CD4-positive, alpha-beta T cell (primary cell): ENCODE results near the gene RAE1. TPM values are rescaled to one million over a fixed set of nuclear protein-coding genes. Genes with fewer than 3 reads are reported as not detected.
A peak's percentile ranks its signal among the peaks of the same experiment; 100 is the strongest.

Source experiments
- ATAC-seq: fragments of 200-7000 bp; cut with Tn5 transposase; one replicate; pipeline ENCODE4 v1.10.0; 2022; ENCODE audit warnings: mild to moderate bottlenecking; ENCODE audit not compliant: poor library complexity
- CTCF ChIA-PET: fragments of 350-600 bp; sonication (Branson Sonifier 250); formaldehyde crosslinking; loops from one replicate; lab custom pipeline; 2021; ENCODE audit warnings: antibody characterized with exemption, inconsistent platforms; lab: Charles Lee
- POLR2A ChIA-PET: fragments of 350-600 bp; sonication (Branson Sonifier 250); formaldehyde crosslinking; loops from one replicate; lab custom pipeline; 2021; ENCODE audit warnings: antibody characterized with exemption, inconsistent platforms; lab: Charles Lee
- DNase-seq, 14 experiments: peaks; one replicate each; pipeline ENCODE4 v3.0.0-alpha.2; 2013 to 2020; ENCODE audit warnings: mixed read lengths in 2 of 14
- H3K27ac ChIP-seq, 2 donors: one replicate each; pipeline versions ENCODE4 v1.5.1 to v1.7.0; 2013; ENCODE audit warnings: low read length in 2 of 2, low read depth in 1 of 2, mild to moderate bottlenecking in 1 of 2
- H3K27me3 ChIP-seq, 2 experiments: 1 replicate in 1 of 2; 2 replicates in 1 of 2; pipeline versions ENCODE4 v1.6.1 to v1.7.0; 2013; ENCODE audit warnings: low read length in 2 of 2, control low read depth in 1 of 2, mild to moderate bottlenecking in 1 of 2, moderate library complexity in 1 of 2; ENCODE audit not compliant: insufficient read depth in 2 of 2, control insufficient read depth in 1 of 2
- H3K36me3 ChIP-seq: one replicate; pipeline ENCODE4 v1.6.1; 2013; ENCODE audit warnings: low read length, control low read depth; ENCODE audit not compliant: insufficient read depth
- H3K4me1 ChIP-seq: one replicate; pipeline ENCODE4 v1.6.1; 2013; ENCODE audit warnings: low read length, control low read depth; ENCODE audit not compliant: insufficient read depth
- H3K4me3 ChIP-seq: one replicate; pipeline ENCODE4 v1.5.1; 2013; ENCODE audit warnings: mild to moderate bottlenecking, low read length, moderate library complexity
- H3K9me3 ChIP-seq, 2 experiments: 1 replicate in 1 of 2; 2 replicates in 1 of 2; pipeline versions ENCODE4 v1.6.1 to v1.7.0; 2013; ENCODE audit warnings: low read length in 2 of 2, mild to moderate bottlenecking in 2 of 2, control low read depth in 1 of 2, moderate library complexity in 1 of 2; ENCODE audit not compliant: control insufficient read depth in 1 of 2, insufficient read depth in 1 of 2
- H3K27ac Mint-ChIP-seq: one replicate; pipeline ENCODE4 v1.8.0; 2020; ENCODE audit warnings: mixed read lengths
- H3K27me3 Mint-ChIP-seq: one replicate; pipeline ENCODE4 v1.8.0; 2021; ENCODE audit warnings: mixed read lengths
- H3K36me3 Mint-ChIP-seq: one replicate; pipeline ENCODE4 v1.8.0; 2021; ENCODE audit warnings: low read depth, mixed read lengths
- H3K4me1 Mint-ChIP-seq: one replicate; pipeline ENCODE4 v1.8.0; 2021; ENCODE audit warnings: low read depth, mixed read lengths
- H3K4me3 Mint-ChIP-seq: one replicate; pipeline ENCODE4 v1.8.0; 2020; ENCODE audit warnings: mild to moderate bottlenecking, mixed read lengths
- H3K9me3 Mint-ChIP-seq: one replicate; pipeline ENCODE4 v1.8.0; 2020; ENCODE audit warnings: mixed read lengths
- CTCF ChIP-seq: fragments of 200-600 bp; IDR thresholded peaks from one replicate; pipeline ENCODE4 v1.8.0; 2022; ENCODE audit warnings: antibody characterized with exemption, mild to moderate bottlenecking
- intact Hi-C, 2 experiments: fragments of 100-400 bp; cut with DNase I in 1 of 2; cut with micrococcal nuclease in 1 of 2; formaldehyde crosslinking; loops; one replicate each; pipeline versions ENCODE4 v1.15.1 to v1.9.0; 2023 to 2025; cut with DNase I, micrococcal nuclease
- total RNA-seq, 174 experiments: library from RNA in 2 of 174; stranded (reverse) in 2 of 174; gene quantifications; one replicate each; pipeline ENCODE4 v1.2.3 and lab custom pipeline; 2021 to 2026

RAE1 gene
- total RNA-seq, 2 experiments from 2014 or later: 58.8 to 60.7 TPM

GRCh38 chr20:57387945-57388371, 36.9 kb downstream of the RAE1 start:
- TF ChIP-seq CTCF: no peak
- Histone ChIP-seq H3K4me1 (peaks cover 37% of the 10 kb centered on the region), H3K27ac (no peak overlapping the region), H3K36me3 (peaks cover 7% of the 10 kb centered on the region), H3K9me3 (no peaks in the 10 kb centered on the region), H3K27me3 (no peaks in the 10 kb centered on the region), H3K4me3 (no peak overlapping the region)
- peaks cover 22% of the 10 kb centered on the region for H3K4me1 Mint-ChIP-seq
- H3K36me3 Mint-ChIP-seq: peaks cover 42% of the 10 kb centered on the region
- DNase-seq (no peak), ATAC-seq (no peak)
- ChIA-PET CTCF (interaction anchor here (1.4 to 2.5 kb wide), 2 partner anchors 43 to 47 kb away, joined by 4 to 10 read pairs; no protein-coding TSS in a partner anchor), POLR2A (interaction anchor here (1.1 to 6.3 kb wide), 2 partner anchors 12 to 232 kb away, joined by 3 to 132 read pairs; partner anchors contain the start of gene ZBP1)
- H3K27me3 Mint-ChIP-seq: peaks cover 4% of the 10 kb centered on the region
- peak overlapping the region; percentile 89 for H3K27ac Mint-ChIP-seq
- peak overlapping the region; percentile 90 for H3K4me3 Mint-ChIP-seq
- H3K9me3 Mint-ChIP-seq: no peaks in the 10 kb centered on the region
- intact Hi-C loops: loop anchor here in 1 of 2 experiments (2.0 to 10.0 kb wide), 2 partner anchors 35 to 817 kb away; no protein-coding TSS in a partner anchor

GRCh38 chr20:57388953-57389694, 38.1 kb downstream of the RAE1 start:
- Histone ChIP-seq H3K27me3 (no peaks in the 10 kb centered on the region), H3K9me3 (no peaks in the 10 kb centered on the region), H3K4me1 (peaks cover 43% of the 10 kb centered on the region), H3K27ac (peak overlapping the region; percentile 38 to 74), H3K36me3 (peaks cover 16% of the 10 kb centered on the region), H3K4me3 (peak overlapping the region; percentile 50)
- no peaks in the 10 kb centered on the region for H3K9me3 Mint-ChIP-seq
- ATAC-seq (peak; percentile 13), DNase-seq (peak in 12 of 14 experiments; percentile 43 to 83 (median 64))
- H3K36me3 Mint-ChIP-seq: peaks cover 53% of the 10 kb centered on the region
- POLR2A ChIA-PET: interaction anchor here (0.6 to 6.3 kb wide), 7 partner anchors 11 to 231 kb away, joined by 3 to 132 read pairs (median 5); partner anchors contain the start of gene ZBP1
- H3K4me3 Mint-ChIP-seq: peak overlapping the region; percentile 92
- H3K27me3 Mint-ChIP-seq: peaks cover 6% of the 10 kb centered on the region
- CTCF ChIA-PET: interaction anchor here (1.0 to 2.5 kb wide), 5 partner anchors 8 to 85 kb away, joined by 3 to 14 read pairs (median 9); no protein-coding TSS in a partner anchor
- TF ChIP-seq CTCF: peak; percentile 59
- intact Hi-C loops: loop anchor here (1.0 to 10.0 kb wide), 3 partner anchors 9 to 816 kb away; no protein-coding TSS in a partner anchor
- peak overlapping the region; percentile 89 for H3K27ac Mint-ChIP-seq
- peaks cover 34% of the 10 kb centered on the region for H3K4me1 Mint-ChIP-seq

- peaks cover 6% of the 10 kb centered on the region for H3K27me3 Mint-ChIP-seq
- Histone ChIP-seq H3K9me3 (no peaks in the 10 kb centered on the region), H3K27me3 (no peaks in the 10 kb centered on the region), H3K4me1 (peaks cover 52% of the 10 kb centered on the region), H3K4me3 (peak overlapping the region; percentile 50), H3K27ac (peak overlapping the region; percentile 38 to 74), H3K36me3 (peaks cover 20% of the 10 kb centered on the region)
- ATAC-seq (no peak), DNase-seq (peak in 9 of 14 experiments; percentile 36 to 89 (median 56))
- intact Hi-C loops: loop anchor here (1.0 to 10.0 kb wide), 7 partner anchors 8 to 1502 kb away; partner anchors contain the start of genes PMEPA1 (in 1 of the 2) and RAB22A (in 1 of the 2)
- no peaks in the 10 kb centered on the region for H3K9me3 Mint-ChIP-seq
- TF ChIP-seq CTCF: peak; percentile 1
- H3K36me3 Mint-ChIP-seq: peaks cover 53% of the 10 kb centered on the region
- POLR2A ChIA-PET: interaction anchor here (0.6 to 6.3 kb wide), 16 partner anchors 8 to 1261 kb away, joined by 3 to 132 read pairs (median 4); partner anchors contain the start of genes STX16 and ZBP1
- H3K4me3 Mint-ChIP-seq: peak overlapping the region; percentile 92
- peak overlapping the region; percentile 89 for H3K27ac Mint-ChIP-seq
- peaks cover 42% of the 10 kb centered on the region for H3K4me1 Mint-ChIP-seq
- CTCF ChIA-PET: interaction anchor here (1.0 to 2.5 kb wide), 4 partner anchors 8 to 84 kb away, joined by 3 to 14 read pairs (median 10); no protein-coding TSS in a partner anchor
Measured at GRCh38 chr20:57389695-57390603, 38.9 kb downstream of the RAE1 start.
